Adrenal gland (tissue), 12 donors: Measurements from ENCODE around the gene KCNN3. TPM values are rescaled to one million over a fixed set of nuclear protein-coding genes. Genes with fewer than 3 reads are reported as not detected.

Experiments
- DNase-seq, 7 donors: peaks; one replicate each; pipeline ENCODE4 v3.0.0-alpha.2; 2019 to 2020
- H3K27ac ChIP-seq, 5 donors: fragments of 200-600 bp; sonication (generic) in 4 of 5; 1 replicate in 3 of 5; 2 replicates in 2 of 5; pipeline versions ENCODE4 v1.5.1 to v1.8.0; 2016 to 2020; ENCODE audit warnings: mild to moderate bottlenecking in 1 of 5
- H3K27me3 ChIP-seq: fragments of 200-600 bp; 2 replicates; pipeline ENCODE4 v1.8.0; 2021
- H3K36me3 ChIP-seq, 2 donors: fragments of 200-600 bp; replicated peaks in 1 of 2; 1 replicate in 1 of 2; 2 replicates in 1 of 2; pipeline versions ENCODE4 v1.5.1 to v1.8.0; 2018 to 2022
- H3K4me1 ChIP-seq, 2 donors: fragments of 200-600 bp; replicated peaks in 1 of 2; 1 replicate in 1 of 2; 2 replicates in 1 of 2; pipeline versions ENCODE4 v1.5.1 to v1.8.0; 2018 to 2021
- H3K4me3 ChIP-seq, 4 donors: fragments of 200-600 bp; sonication (generic) in 3 of 4; one replicate each; pipeline ENCODE4 v1.5.1; 2016 to 2018
- H3K9me3 ChIP-seq, 3 donors: fragments of 200-600 bp; sonication (generic) in 1 of 3; replicated peaks in 1 of 3; 1 replicate in 2 of 3; 2 replicates in 1 of 3; pipeline versions ENCODE4 v1.5.1 to v1.8.0; 2016 to 2021
- CTCF ChIP-seq, 6 experiments: fragments of 450-650 bp in 4 of 6; fragments of 200-600 bp in 2 of 6; sonication (generic) in 1 of 6; IDR thresholded peaks; 1 replicate in 5 of 6; 2 replicates in 1 of 6; pipeline versions ENCODE4 v1.5.1 to v1.8.0; 2016 to 2021; ENCODE audit warnings: antibody characterized with exemption in 6 of 6, mild to moderate bottlenecking in 2 of 6, moderate library complexity in 1 of 6
- POLR2A ChIP-seq, 2 donors: fragments of 450-650 bp; IDR thresholded peaks; one replicate each; pipeline ENCODE4 v1.6.1; 2017; ENCODE audit warnings: antibody characterized with exemption in 2 of 2, mild to moderate bottlenecking in 2 of 2, moderate library complexity in 1 of 2
- WGBS, 4 donors: extraction: QIAGEN DNeasy Blood & Tissue Kit in 2 of 4; methylation state at CpG; one replicate each; pipeline versions ENCODE4 v1.1.5 to v1.1.7; 2013 to 2017; 5-methylcytosine and 5-hydroxymethylcytosine counted together
- intact Hi-C, 2 donors: fragments of 100-400 bp; cut with DNase I; formaldehyde crosslinking; loops; one replicate each; pipeline versions ENCODE4 v1.14.1 to v1.15.0; 2022 to 2023
- polyA plus RNA-seq, 3 donors: library from polyadenylated mRNA; stranded (reverse); fragments of 200-250 nt in 2 of 3; fragments of 350-450 nt in 1 of 3; fragmentation: Illumina TruSeq in 1 of 3; extraction: RNeasy Lipid Tissue Mini Kit (QIAGEN cat#74804) in 1 of 3; gene quantifications; one replicate each; pipeline ENCODE4 v1.2.3, GENCODE V29; 2013 to 2014
- total RNA-seq, 9 donors: library from RNA; depleted of rRNA in 4 of 9; stranded (reverse); fragments of >200 nt in 4 of 9; fragments of 120-200 nt in 1 of 9; fragmentation: NEBNext Ultra II Directional in 1 of 9; extraction: Animal tissue kit (Norgen Biotek cat#: 25700) in 1 of 9; gene quantifications; one replicate each; pipeline versions ENCODE4 v1.1.0 to v1.2.4, GENCODE V29; 2013 to 2023
- donor health status: healthy with polysubstance abuse.
- donor health status: Bipolar disorder and iron deficiency.
- donor health status: DM: yes; HTN: yes; CAD: no.
- donor health status: DM: no; HTN: no; CAD: no.
- donor health status: DM: no; HTN: no; CAD: no.
- donor health status: DM: yes; HTN: yes; CAD: no.

KCNN3 gene
- total and polyA plus RNA-seq, 12 donors = 0.17 to 2.3 (median 0.97) TPM

GRCh38 chr1:154733621-154734020 lies 136.5 kb downstream of the KCNN3 start:
- intact Hi-C loops = no loop called here
- Histone ChIP-seq H3K36me3 (no peaks in the 10 kb centered on the region), H3K27me3 (no peaks in the 10 kb centered on the region), H3K4me3 (no peak overlapping the region), H3K27ac (no peak overlapping the region), H3K9me3 (no peaks in the 10 kb centered on the region), H3K4me1 (peaks cover 0 to 23% of the 10 kb centered on the region in 2 donors)
- WGBS, 4 donors = 74 to 83% (median 75%) methylated on average over 4 of the region's 4 CpGs
- TF ChIP-seq POLR2A (IDR thresholded peaks at IDR 0.05) (no peak), CTCF (IDR thresholded peaks at IDR 0.05) (no peak)
- no peak for DNase-seq

GRCh38 chr1:154730986-154731489 lies 139.0 kb downstream of the KCNN3 start:
- H3K4me3 ChIP-seq = no peak overlapping the region
- DNase-seq = peak in 5 of 7 donors; percentile 18 to 43 (median 38)
- H3K27ac ChIP-seq = peak overlapping the region in 2 of 5 donors; percentile 44 to 49
- no peaks in the 10 kb centered on the region for H3K27me3 ChIP-seq
- 26 to 45% (median 33%) methylated on average over 8 to 10 of the region's 10 CpGs for WGBS, 4 donors
- intact Hi-C loops = no loop called here
- H3K9me3 ChIP-seq = no peaks in the 10 kb centered on the region
- no peaks in the 10 kb centered on the region for H3K36me3 ChIP-seq
- H3K4me1 ChIP-seq = peaks cover 0 to 28% of the 10 kb centered on the region in 2 donors
- TF ChIP-seq POLR2A (IDR thresholded peaks at IDR 0.05) (no peak), CTCF (IDR thresholded peaks at IDR 0.05) (no peak)

- TF ChIP-seq CTCF (IDR thresholded peaks at IDR 0.05) = no peak
- no peak for TF ChIP-seq POLR2A (IDR thresholded peaks at IDR 0.05)
- Histone ChIP-seq H3K4me1 (peaks cover 0 to 28% of the 10 kb centered on the region in 2 donors), H3K9me3 (no peaks in the 10 kb centered on the region), H3K27ac (peak overlapping the region in 2 of 5 donors; percentile 44 to 49), H3K4me3 (no peak overlapping the region), H3K36me3 (no peaks in the 10 kb centered on the region), H3K27me3 (no peaks in the 10 kb centered on the region)
- intact Hi-C loops = no loop called here
- 66 to 83% (median 69%) methylated on average over 1 of the region's 1 CpG for WGBS, 4 donors
- DNase-seq = no peak
Observed at GRCh38 chr1:154730259-154730658, 139.8 kb downstream of the KCNN3 start.

- no peak for DNase-seq
- Histone ChIP-seq H3K36me3 (no peaks in the 10 kb centered on the region), H3K4me1 (peaks cover 0 to 28% of the 10 kb centered on the region in 2 donors), H3K4me3 (no peak overlapping the region), H3K27ac (no peak overlapping the region), H3K9me3 (no peaks in the 10 kb centered on the region), H3K27me3 (no peaks in the 10 kb centered on the region)
- no peak for TF ChIP-seq CTCF (IDR thresholded peaks at IDR 0.05)
- no peak for TF ChIP-seq POLR2A (IDR thresholded peaks at IDR 0.05)
- intact Hi-C loops = no loop called here
- WGBS, 4 donors = 86 to 91% (median 88%) methylated on average over 3 of the region's 3 CpGs
Observed at GRCh38 chr1:154729577-154729976, 140.5 kb downstream of the KCNN3 start.
